B cell (primary cell): Measurements from ENCODE around the gene GRPEL2.

Source experiments
- EZH2 ChIP-seq: IDR thresholded peaks from 2 replicates; pipeline ENCODE4 v1.6.1; 2012; ENCODE audit warnings: borderline replicate concordance, low read depth, mild to moderate bottlenecking, moderate library complexity, low read length; ENCODE audit not compliant: insufficient read depth, poor library complexity, severe bottlenecking
- TF ChIP-seq, protein P1 (sequence below): fragments of 200-600 bp; IDR thresholded peaks from one replicate; pipeline ENCODE4 v1.8.0; 2022; ENCODE audit warnings: antibody characterized with exemption, mild to moderate bottlenecking

DNA sequence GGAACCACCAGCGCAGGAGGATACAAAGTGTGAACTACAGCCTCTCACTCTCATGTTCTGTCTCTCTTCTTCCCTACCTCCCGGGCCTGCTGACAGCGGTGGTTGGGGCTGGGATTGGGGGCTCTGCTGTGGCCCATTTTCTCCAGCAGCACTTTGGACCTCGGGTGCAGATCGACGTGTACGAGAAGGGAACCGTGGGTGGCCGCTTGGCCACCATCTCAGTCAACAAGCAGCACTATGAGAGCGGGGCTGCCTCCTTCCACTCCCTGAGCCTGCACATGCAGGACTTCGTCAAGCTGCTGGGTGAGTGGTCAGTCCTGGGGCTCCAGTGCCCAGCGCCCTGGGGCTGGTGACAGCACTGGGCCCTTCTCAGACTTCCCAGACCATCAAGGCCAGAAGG, 17.2 kb downstream of the GRPEL2 start:
- TF ChIP-seq EZH2, result no peak
- TF ChIP-seq, protein P1, sequence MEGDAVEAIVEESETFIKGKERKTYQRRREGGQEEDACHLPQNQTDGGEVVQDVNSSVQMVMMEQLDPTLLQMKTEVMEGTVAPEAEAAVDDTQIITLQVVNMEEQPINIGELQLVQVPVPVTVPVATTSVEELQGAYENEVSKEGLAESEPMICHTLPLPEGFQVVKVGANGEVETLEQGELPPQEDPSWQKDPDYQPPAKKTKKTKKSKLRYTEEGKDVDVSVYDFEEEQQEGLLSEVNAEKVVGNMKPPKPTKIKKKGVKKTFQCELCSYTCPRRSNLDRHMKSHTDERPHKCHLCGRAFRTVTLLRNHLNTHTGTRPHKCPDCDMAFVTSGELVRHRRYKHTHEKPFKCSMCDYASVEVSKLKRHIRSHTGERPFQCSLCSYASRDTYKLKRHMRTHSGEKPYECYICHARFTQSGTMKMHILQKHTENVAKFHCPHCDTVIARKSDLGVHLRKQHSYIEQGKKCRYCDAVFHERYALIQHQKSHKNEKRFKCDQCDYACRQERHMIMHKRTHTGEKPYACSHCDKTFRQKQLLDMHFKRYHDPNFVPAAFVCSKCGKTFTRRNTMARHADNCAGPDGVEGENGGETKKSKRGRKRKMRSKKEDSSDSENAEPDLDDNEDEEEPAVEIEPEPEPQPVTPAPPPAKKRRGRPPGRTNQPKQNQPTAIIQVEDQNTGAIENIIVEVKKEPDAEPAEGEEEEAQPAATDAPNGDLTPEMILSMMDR, result no peak
